Suprapubic skin (tissue), 4 donors: ENCODE data around the gene ZCWPW2. TPM values are rescaled to one million over a fixed set of nuclear protein-coding genes. Genes with fewer than 3 reads are reported as not detected.
A peak's percentile ranks its signal among the peaks of the same experiment; 100 is the strongest.

Experiments
- DNase-seq, 2 donors: peaks; one replicate each; pipeline ENCODE4 v3.0.0-alpha.2; 2019; ENCODE audit warnings: low spot score in 2 of 2
- H3K27ac ChIP-seq: fragments of 200-600 bp; sonication (generic); one replicate; pipeline ENCODE4 v1.5.1; 2019
- H3K27me3 ChIP-seq: fragments of 200-600 bp; sonication (generic); one replicate; pipeline ENCODE4 v1.5.1; 2019
- H3K36me3 ChIP-seq: fragments of 200-600 bp; sonication (generic); one replicate; pipeline ENCODE4 v1.5.1; 2019
- H3K4me1 ChIP-seq: fragments of 200-600 bp; sonication (generic); one replicate; pipeline ENCODE4 v1.5.1; 2019
- H3K4me3 ChIP-seq: fragments of 200-600 bp; sonication (generic); one replicate; pipeline ENCODE4 v1.5.1; 2019; ENCODE audit warnings: mild to moderate bottlenecking
- H3K9me3 ChIP-seq: fragments of 200-600 bp; sonication (generic); one replicate; pipeline ENCODE4 v1.5.1; 2019
- EP300 ChIP-seq: sonication (generic); formaldehyde crosslinking; IDR thresholded peaks from one replicate; pipeline ENCODE4 v1.6.1; 2017; ENCODE audit warnings: antibody characterized with exemption
- POLR2A ChIP-seq, 2 donors: fragments of 450-650 bp; IDR thresholded peaks; one replicate each; pipeline ENCODE4 v1.6.1; 2017; ENCODE audit warnings: antibody characterized with exemption in 2 of 2, mild to moderate bottlenecking in 2 of 2, moderate library complexity in 2 of 2
- POLR2AphosphoS5 ChIP-seq, 3 donors: sonication (generic); formaldehyde crosslinking; IDR thresholded peaks; one replicate each; pipeline ENCODE4 v1.6.1; 2017; ENCODE audit warnings: antibody characterized with exemption in 3 of 3
- WGBS: methylation state at CpG from one replicate; pipeline ENCODE4 v1.1.5; 2018; 5-methylcytosine and 5-hydroxymethylcytosine counted together
- total RNA-seq, 4 donors: library from RNA; depleted of rRNA; stranded (reverse); fragments of >200 nt; gene quantifications; one replicate each; pipeline ENCODE4 v1.1.0, GENCODE V29; 2016
- TF ChIP-seq, protein P1 (sequence below), 2 donors: fragments of 200-600 bp in 1 of 2; fragments of 450-650 bp in 1 of 2; sonication (generic) in 1 of 2; IDR thresholded peaks; one replicate each; pipeline ENCODE4 v1.5.1; 2016 to 2019; ENCODE audit warnings: antibody characterized with exemption in 2 of 2, mild to moderate bottlenecking in 1 of 2, moderate library complexity in 1 of 2

Gene ZCWPW2
- total RNA-seq, 4 donors from 2014 or later: 0.40 to 0.76 (median 0.52) TPM; not detected in 1

DNA sequence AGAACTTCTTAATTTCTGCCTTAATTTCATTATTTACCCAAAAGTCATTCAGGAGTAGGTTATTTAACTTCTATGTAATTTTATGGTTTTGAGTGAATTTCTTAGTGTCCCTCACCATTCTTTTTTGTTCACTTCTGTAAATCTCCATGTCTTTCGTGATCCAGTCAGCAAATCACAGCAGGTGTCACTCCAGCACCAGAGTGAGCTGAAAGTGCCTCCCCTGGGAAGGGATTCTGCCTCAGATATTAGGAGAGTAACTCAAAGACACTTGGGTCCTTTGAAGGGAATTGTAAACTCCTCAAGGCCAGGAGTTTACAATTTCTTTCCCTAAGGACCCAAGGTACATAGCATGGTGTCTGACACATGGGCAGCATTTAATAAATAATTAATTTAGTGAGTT is 207.7 kb downstream of the ZCWPW2 start:
- no peak for TF ChIP-seq EP300
- no peak for DNase-seq
- WGBS: 75% methylated on average over 1 of the region's 1 CpG

DNA sequence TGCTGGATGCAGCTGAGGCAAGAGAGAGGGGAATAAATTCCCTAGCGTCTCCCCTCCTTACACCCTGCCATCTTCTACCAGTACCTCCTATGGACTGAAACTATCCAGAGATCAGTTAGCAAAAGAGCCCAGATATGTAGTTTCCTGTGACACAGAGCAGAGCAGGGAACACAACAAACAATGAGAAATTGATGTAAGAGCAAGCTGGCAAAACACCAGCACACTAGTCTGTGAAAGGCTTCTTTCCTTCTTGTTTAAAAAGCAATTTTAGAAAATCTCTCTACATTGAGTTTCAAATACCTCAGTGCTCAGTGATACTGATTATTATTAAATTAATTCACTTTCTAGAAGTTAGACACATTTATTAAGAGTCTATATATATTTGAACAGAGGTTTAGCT is 215.7 kb downstream of the ZCWPW2 start:
- DNase-seq: no peak
- WGBS: 72% methylated on average over 1 of the region's 1 CpG
- Histone ChIP-seq H3K27ac (no peak overlapping the region), H3K4me1 (no peaks in the 10 kb centered on the region), H3K27me3 (no peaks in the 10 kb centered on the region), H3K36me3 (no peaks in the 10 kb centered on the region), H3K9me3 (no peaks in the 10 kb centered on the region), H3K4me3 (no peak overlapping the region)
- TF ChIP-seq, protein P1, sequence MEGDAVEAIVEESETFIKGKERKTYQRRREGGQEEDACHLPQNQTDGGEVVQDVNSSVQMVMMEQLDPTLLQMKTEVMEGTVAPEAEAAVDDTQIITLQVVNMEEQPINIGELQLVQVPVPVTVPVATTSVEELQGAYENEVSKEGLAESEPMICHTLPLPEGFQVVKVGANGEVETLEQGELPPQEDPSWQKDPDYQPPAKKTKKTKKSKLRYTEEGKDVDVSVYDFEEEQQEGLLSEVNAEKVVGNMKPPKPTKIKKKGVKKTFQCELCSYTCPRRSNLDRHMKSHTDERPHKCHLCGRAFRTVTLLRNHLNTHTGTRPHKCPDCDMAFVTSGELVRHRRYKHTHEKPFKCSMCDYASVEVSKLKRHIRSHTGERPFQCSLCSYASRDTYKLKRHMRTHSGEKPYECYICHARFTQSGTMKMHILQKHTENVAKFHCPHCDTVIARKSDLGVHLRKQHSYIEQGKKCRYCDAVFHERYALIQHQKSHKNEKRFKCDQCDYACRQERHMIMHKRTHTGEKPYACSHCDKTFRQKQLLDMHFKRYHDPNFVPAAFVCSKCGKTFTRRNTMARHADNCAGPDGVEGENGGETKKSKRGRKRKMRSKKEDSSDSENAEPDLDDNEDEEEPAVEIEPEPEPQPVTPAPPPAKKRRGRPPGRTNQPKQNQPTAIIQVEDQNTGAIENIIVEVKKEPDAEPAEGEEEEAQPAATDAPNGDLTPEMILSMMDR (IDR thresholded peaks at IDR 0.05): no peak
- TF ChIP-seq EP300 (no peak), POLR2A (IDR thresholded peaks at IDR 0.05) (no peak), POLR2AphosphoS5 (IDR thresholded peaks at IDR 0.05) (no peak)

More for the DNA sequence above, 207.7 kb downstream of the ZCWPW2 start:
- Histone ChIP-seq H3K36me3 (no peaks in the 10 kb centered on the region), H3K27ac (no peak overlapping the region), H3K4me3 (no peak overlapping the region), H3K4me1 (no peaks in the 10 kb centered on the region), H3K9me3 (no peaks in the 10 kb centered on the region), H3K27me3 (no peaks in the 10 kb centered on the region)

DNA sequence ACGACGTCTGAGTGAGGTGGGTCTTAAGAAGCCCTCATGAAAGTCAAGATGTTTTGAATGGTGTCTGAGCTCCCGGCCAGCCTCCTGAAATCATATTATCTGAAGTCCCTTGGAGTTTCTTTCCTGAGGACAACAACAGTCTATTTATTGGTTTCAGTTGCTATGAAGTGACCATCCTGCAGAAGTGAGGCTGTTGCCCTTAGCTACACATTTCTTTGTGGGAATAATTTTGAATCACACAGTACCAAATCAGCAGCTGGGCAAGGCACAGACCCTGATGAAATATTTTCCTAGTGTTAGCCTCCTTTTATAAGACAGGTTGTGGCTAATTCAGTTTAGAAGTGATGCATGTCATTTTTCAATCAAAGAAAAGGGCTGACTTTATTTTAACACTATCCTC is 220.8 kb downstream of the ZCWPW2 start:
- Histone ChIP-seq H3K4me3 (no peak overlapping the region), H3K4me1 (no peaks in the 10 kb centered on the region), H3K9me3 (no peaks in the 10 kb centered on the region), H3K27me3 (peaks cover 7% of the 10 kb centered on the region), H3K27ac (no peak overlapping the region), H3K36me3 (no peaks in the 10 kb centered on the region)
- no peak for DNase-seq
- WGBS: 84% methylated on average over 3 of the region's 3 CpGs
- TF ChIP-seq POLR2A (IDR thresholded peaks at IDR 0.05) (no peak), POLR2AphosphoS5 (IDR thresholded peaks at IDR 0.05) (no peak), EP300 (no peak)
- TF ChIP-seq, protein P1 (IDR thresholded peaks at IDR 0.05): no peak

DNA sequence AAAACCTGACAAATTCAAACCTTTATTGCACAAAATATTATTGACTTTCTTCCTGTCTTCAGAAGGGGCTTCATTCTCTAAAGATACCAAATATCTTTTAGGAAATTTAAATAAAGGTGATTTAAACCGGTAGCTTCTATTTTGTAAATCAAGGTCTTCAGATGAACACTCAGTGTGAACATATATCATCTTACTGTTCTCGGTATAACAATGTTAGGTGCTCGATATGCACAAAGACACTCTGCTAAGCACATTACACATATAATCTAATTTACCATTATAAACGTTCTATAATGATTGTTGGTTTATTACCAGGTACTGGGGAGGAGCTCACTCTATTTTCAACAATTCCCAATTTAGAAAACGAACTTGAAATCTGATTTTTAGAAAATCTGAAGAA is 225.5 kb downstream of the ZCWPW2 start:
- peaks cover 34% of the 10 kb centered on the region for H3K27me3 ChIP-seq
- TF ChIP-seq POLR2AphosphoS5 (IDR thresholded peaks at IDR 0.05) (no peak), POLR2A (IDR thresholded peaks at IDR 0.05) (no peak), EP300 (no peak)
- TF ChIP-seq, protein P1 (IDR thresholded peaks at IDR 0.05): no peak
- H3K9me3 ChIP-seq: no peaks in the 10 kb centered on the region
- peaks cover 22% of the 10 kb centered on the region for H3K4me1 ChIP-seq
- DNase-seq: no peak
- no peaks in the 10 kb centered on the region for H3K36me3 ChIP-seq
- 80% methylated on average over 5 of the region's 5 CpGs for WGBS
- H3K4me3 ChIP-seq: no peak overlapping the region
- no peak overlapping the region for H3K27ac ChIP-seq

DNA sequence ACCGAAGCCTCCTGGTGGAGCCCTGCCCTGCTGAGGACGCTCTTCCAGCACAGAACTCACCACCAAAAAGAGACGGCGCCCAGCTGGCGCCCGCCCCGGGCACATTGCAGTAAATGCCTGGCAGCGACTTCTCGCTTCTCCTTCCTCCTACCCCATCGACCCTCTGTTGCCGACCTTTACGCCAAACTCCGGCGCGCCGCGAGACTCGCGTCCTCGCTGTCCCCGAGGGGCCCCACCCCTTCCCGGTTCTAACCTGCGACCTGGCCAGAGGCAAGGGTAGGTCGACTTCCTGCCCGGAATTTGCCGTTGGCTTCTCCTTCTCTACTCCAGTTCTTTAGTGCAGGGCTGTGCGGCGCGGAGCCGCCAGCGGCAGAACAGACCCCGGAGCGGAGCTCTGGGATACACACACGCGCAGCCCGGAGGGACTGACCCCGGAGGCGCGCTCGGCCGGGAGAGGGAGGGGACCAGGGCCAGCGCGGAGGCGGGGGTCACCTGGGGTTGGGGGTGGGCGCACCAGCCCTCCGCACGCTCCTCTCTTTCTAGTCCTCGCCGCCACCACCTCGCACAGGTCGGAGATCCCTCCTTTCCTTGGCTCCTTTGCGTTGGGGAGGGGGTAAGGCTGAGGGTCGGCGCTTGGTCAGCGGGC is 226.7 kb downstream of the ZCWPW2 start:
- Histone ChIP-seq H3K4me3 (peak overlapping the region; percentile 58), H3K27me3 (peaks cover 34% of the 10 kb centered on the region), H3K9me3 (no peaks in the 10 kb centered on the region), H3K36me3 (no peaks in the 10 kb centered on the region), H3K4me1 (peaks cover 22% of the 10 kb centered on the region), H3K27ac (no peak overlapping the region)
- 2% methylated on average over 17 of the region's 55 CpGs for WGBS
- TF ChIP-seq EP300 (no peak), POLR2AphosphoS5 (IDR thresholded peaks at IDR 0.05) (no peak)
- DNase-seq: peak in 1 of 2 donors; percentile 72

Other genes starting within 250 kb of the ZCWPW2 start
- gene CMC1, start 107.1 kb upstream of the ZCWPW2 start, total RNA-seq: 10 to 100 TPM in 2 of 4 donors, 1 to 10 TPM in 2; 8.0 to 15.5 (median 10.3) TPM
- gene AZI2, start 103 bp downstream of the ZCWPW2 start, total RNA-seq: 10 to 100 TPM; 49.0 to 82.2 (median 57.6) TPM